GM19395 (cell line): ENCODE results near the gene PCDHB11.
"Not testable (repeated sequence)": the region's sequence is repeated elsewhere in the genome, so short reads cannot be mapped to it uniquely, and the experiment has no call there.

Experiments
- ATAC-seq: cut with Tn5 transposase; IDR thresholded peaks from one replicate; pipeline ENCODE4 v1.9.1; 2021; ENCODE audit warnings: mild to moderate bottlenecking, moderate library complexity; ENCODE audit not compliant: unreplicated experiment

Gene PCDHB11

GRCh38 chr5:141199359-141200235 lies at the start of gene PCDHB11:
TSS of gene PCDHB11 (plus strand) at chr5:141199627. CDS start at chr5:141199775, 148 bp downstream.
- no peak for ATAC-seq

- no peak for ATAC-seq
These were observed 49.6 kb upstream of the PCDHB11 start, which contains the start of gene PCDHB6 for GRCh38 chr5:141149812-141150211. TSS of gene PCDHB6 (plus strand) at chr5:141150057. CDS start at chr5:141150258, 201 bp downstream.

- no peak for ATAC-seq
These were observed 49.0 kb upstream of the PCDHB11 start for GRCh38 chr5:141150224-141150992.

- ATAC-seq: no peak
These were observed 48.5 kb upstream of the PCDHB11 start for GRCh38 chr5:141150993-141151325.

GRCh38 chr5:141151632-141152031 lies 47.8 kb upstream of the PCDHB11 start:
- ATAC-seq: not testable (repeated sequence)

- ATAC-seq: not testable (repeated sequence)
These were observed 47.3 kb upstream of the PCDHB11 start for GRCh38 chr5:141152096-141152495.

- ATAC-seq: no peak
These were observed 43.7 kb upstream of the PCDHB11 start for GRCh38 chr5:141155540-141156374.

GRCh38 chr5:141157356-141157755 lies 42.1 kb upstream of the PCDHB11 start:
- ATAC-seq: not testable (repeated sequence)

GRCh38 chr5:141157901-141158300 lies 41.5 kb upstream of the PCDHB11 start:
- ATAC-seq: not testable (repeated sequence)

- no peak for ATAC-seq
These were observed 26.8 kb upstream of the PCDHB11 start, which contains the start of gene PCDHB7 for GRCh38 chr5:141172381-141173204. TSS of gene PCDHB7 (plus strand) at chr5:141172644. CDS start at chr5:141172836, 192 bp downstream.

GRCh38 chr5:141174291-141175104 lies 24.9 kb upstream of the PCDHB11 start:
- ATAC-seq: not testable (repeated sequence)

- no peak for ATAC-seq
These were observed 23.5 kb upstream of the PCDHB11 start for GRCh38 chr5:141175933-141176332.

- not testable (repeated sequence) for ATAC-seq
These were observed 21.7 kb upstream of the PCDHB11 start, which contains the start of gene PCDHB8 for GRCh38 chr5:141177577-141178191. TSS of gene PCDHB8 (plus strand) at chr5:141177790. CDS start at chr5:141178035, 245 bp downstream.

GRCh38 chr5:141179371-141179770 lies 20.1 kb upstream of the PCDHB11 start:
- not testable (repeated sequence) for ATAC-seq

GRCh38 chr5:141179876-141180275 lies 19.6 kb upstream of the PCDHB11 start:
- ATAC-seq: not testable (repeated sequence)

GRCh38 chr5:141180313-141180712 lies 19.1 kb upstream of the PCDHB11 start:
- ATAC-seq: no peak

- no peak for ATAC-seq
These were observed 17.2 kb upstream of the PCDHB11 start, which contains the start of gene PCDHB16 for GRCh38 chr5:141182248-141182647. TSS of gene PCDHB16 (plus strand) at chr5:141182387. CDS start at chr5:141182560, 173 bp downstream.
